SJCRH30 (cell line): ENCODE measurements around the gene PLAAT3. TPM values are rescaled to one million over a fixed set of nuclear protein-coding genes. Genes with fewer than 3 reads are reported as not detected.
"Not testable (repeated sequence)": the region's sequence is repeated elsewhere in the genome, so short reads cannot be mapped to it uniquely, and the experiment has no call there.

Source experiments
- DNase-seq, 2 experiments: peaks; one replicate each; pipeline ENCODE4 v3.0.0-alpha.2; 2015 to 2020
- H3K27ac ChIP-seq: fragments of 250-450 bp; sonication (Bioruptor Pico); 2 replicates; pipeline ENCODE4 v1.5.1; 2020; ENCODE audit warnings: mild to moderate bottlenecking, moderate library complexity
- H3K27me3 ChIP-seq: fragments of 250-450 bp; sonication (Bioruptor Pico); 2 replicates; pipeline ENCODE4 v1.5.1; 2020; ENCODE audit warnings: mild to moderate bottlenecking, moderate library complexity
- H3K36me3 ChIP-seq: fragments of 250-450 bp; sonication (Bioruptor Pico); 2 replicates; pipeline ENCODE4 v1.5.1; 2020; ENCODE audit warnings: mild to moderate bottlenecking, moderate library complexity
- H3K4me1 ChIP-seq: fragments of 250-450 bp; sonication (Bioruptor Pico); 2 replicates; pipeline ENCODE4 v1.5.1; 2020; ENCODE audit warnings: mild to moderate bottlenecking, moderate library complexity
- H3K4me3 ChIP-seq: fragments of 250-450 bp; sonication (Bioruptor Pico); 2 replicates; pipeline ENCODE4 v1.5.1; 2020; ENCODE audit warnings: mild to moderate bottlenecking, moderate library complexity
- H3K9me3 ChIP-seq: fragments of 250-450 bp; sonication (Bioruptor Pico); replicated peaks from 2 replicates; pipeline ENCODE4 v1.5.1; 2020; ENCODE audit warnings: mild to moderate bottlenecking, moderate library complexity
- total RNA-seq: library from RNA; depleted of rRNA; stranded (reverse); fragments of >200 nt; shearing (Covaris generic); gene quantifications from 2 replicates; pipeline ENCODE4 v1.2.3, GENCODE V29; 2014

PLAAT3 gene
- total RNA-seq, 1 experiment from 2014 or later, result 7.7 TPM

- H3K27me3 ChIP-seq, result no peaks in the 10 kb centered on the region
- H3K4me1 ChIP-seq, result peaks cover 3% of the 10 kb centered on the region; the same call in 1 of the 2 replicates
- DNase-seq, result no peak
- no peaks in the 10 kb centered on the region for H3K36me3 ChIP-seq
- H3K27ac ChIP-seq, result no peak overlapping the region
- H3K9me3 ChIP-seq, result no peaks in the 10 kb centered on the region
- H3K4me3 ChIP-seq, result no peak overlapping the region
Observed at GRCh38 chr11:63548178-63548577, 66.1 kb downstream of the PLAAT3 start.

- Histone ChIP-seq H3K36me3 (no peaks in the 10 kb centered on the region), H3K27me3 (no peaks in the 10 kb centered on the region), H3K4me3 (no peak overlapping the region), H3K9me3 (no peaks in the 10 kb centered on the region), H3K4me1 (peaks cover 3% of the 10 kb centered on the region; the same call in 1 of the 2 replicates), H3K27ac (no peak overlapping the region)
- DNase-seq, result no peak
Observed at GRCh38 chr11:63547061-63547460, 67.2 kb downstream of the PLAAT3 start.

- Histone ChIP-seq H3K36me3 (no peaks in the 10 kb centered on the region), H3K9me3 (no peaks in the 10 kb centered on the region), H3K27me3 (no peaks in the 10 kb centered on the region), H3K4me3 (no peak overlapping the region), H3K27ac (no peak overlapping the region), H3K4me1 (no peaks in the 10 kb centered on the region)
- no peak for DNase-seq
Observed at GRCh38 chr11:63543711-63544110, 70.5 kb downstream of the PLAAT3 start.

GRCh38 chr11:63542506-63542905, 71.7 kb downstream of the PLAAT3 start:
- H3K4me3 ChIP-seq, DNase-seq, H3K27ac ChIP-seq, H3K27me3 ChIP-seq, H3K4me1 ChIP-seq, H3K9me3 ChIP-seq, H3K36me3 ChIP-seq: not testable (repeated sequence)

GRCh38 chr11:63537293-63538101, 76.7 kb downstream of the PLAAT3 start:
- no peak for DNase-seq
- no peak overlapping the region for H3K4me3 ChIP-seq
- H3K4me1 ChIP-seq, result no peaks in the 10 kb centered on the region
- H3K27ac ChIP-seq, result no peak overlapping the region
- H3K27me3 ChIP-seq, result no peaks in the 10 kb centered on the region
- no peaks in the 10 kb centered on the region for H3K36me3 ChIP-seq
- H3K9me3 ChIP-seq, result no peaks in the 10 kb centered on the region

GRCh38 chr11:63536669-63537292, 77.5 kb downstream of the PLAAT3 start, which contains the start of gene PLAAT4:
Gene PLAAT4 (plus strand): TSS chr11:63536808. CDS start chr11:63536869, 61 bp downstream.
- no peaks in the 10 kb centered on the region for H3K36me3 ChIP-seq
- H3K4me3 ChIP-seq, result no peak within 1 kb of the TSS
- H3K27me3 ChIP-seq, result no peaks in the 10 kb centered on the region
- H3K27ac ChIP-seq, result no peak within 1 kb of the TSS
- DNase-seq, result peak in 1 of 2 experiments; percentile 15
- no peaks in the 10 kb centered on the region for H3K4me1 ChIP-seq
- no peaks in the 10 kb centered on the region for H3K9me3 ChIP-seq

GRCh38 chr11:63535734-63536133, 78.5 kb downstream of the PLAAT3 start:
- DNase-seq, result no peak
- Histone ChIP-seq H3K4me1 (peaks cover 5% of the 10 kb centered on the region; the same call in 1 of the 2 replicates), H3K9me3 (no peaks in the 10 kb centered on the region), H3K36me3 (no peaks in the 10 kb centered on the region), H3K27me3 (no peaks in the 10 kb centered on the region), H3K27ac (no peak overlapping the region), H3K4me3 (no peak overlapping the region)

GRCh38 chr11:63534895-63535461, 79.3 kb downstream of the PLAAT3 start:
- no peak overlapping the region for H3K4me3 ChIP-seq

GRCh38 chr11:63534076-63534475, 80.2 kb downstream of the PLAAT3 start:
- Histone ChIP-seq H3K4me1 (peaks cover 5% of the 10 kb centered on the region; the same call in 1 of the 2 replicates), H3K27ac (no peak overlapping the region), H3K4me3 (no peak overlapping the region), H3K36me3 (no peaks in the 10 kb centered on the region), H3K27me3 (no peaks in the 10 kb centered on the region), H3K9me3 (no peaks in the 10 kb centered on the region)
- DNase-seq, result no peak

More at GRCh38 chr11:63534895-63535461, 79.3 kb downstream of the PLAAT3 start:
- Histone ChIP-seq H3K9me3 (no peaks in the 10 kb centered on the region), H3K27ac (no peak overlapping the region), H3K36me3 (no peaks in the 10 kb centered on the region), H3K4me1 (peaks cover 5% of the 10 kb centered on the region; the same call in 1 of the 2 replicates), H3K27me3 (no peaks in the 10 kb centered on the region)
- no peak for DNase-seq

- no peaks in the 10 kb centered on the region for H3K27me3 ChIP-seq
- no peak overlapping the region for H3K4me3 ChIP-seq
- no peak for DNase-seq
- no peaks in the 10 kb centered on the region for H3K36me3 ChIP-seq
- H3K4me1 ChIP-seq, result peaks cover 5% of the 10 kb centered on the region; the same call in 1 of the 2 replicates
- H3K27ac ChIP-seq, result no peak overlapping the region
- no peaks in the 10 kb centered on the region for H3K9me3 ChIP-seq
Observed at GRCh38 chr11:63532799-63533475, 81.3 kb downstream of the PLAAT3 start.

GRCh38 chr11:63532117-63532516, 82.1 kb downstream of the PLAAT3 start:
- no peaks in the 10 kb centered on the region for H3K36me3 ChIP-seq
- no peak overlapping the region for H3K4me3 ChIP-seq
- no peaks in the 10 kb centered on the region for H3K27me3 ChIP-seq
- no peaks in the 10 kb centered on the region for H3K9me3 ChIP-seq
- no peak for DNase-seq
- H3K27ac ChIP-seq, result no peak overlapping the region
- H3K4me1 ChIP-seq, result peaks cover 5% of the 10 kb centered on the region

GRCh38 chr11:63531074-63531792, 83.0 kb downstream of the PLAAT3 start:
- H3K27ac ChIP-seq, H3K4me1 ChIP-seq: not testable (repeated sequence)
- peak; percentile 25 to 48 for DNase-seq

GRCh38 chr11:63530021-63530420, 84.2 kb downstream of the PLAAT3 start:
- H3K27me3 ChIP-seq, result no peaks in the 10 kb centered on the region
- no peak overlapping the region for H3K27ac ChIP-seq
- peaks cover 5% of the 10 kb centered on the region for H3K4me1 ChIP-seq
- no peak for DNase-seq
- no peaks in the 10 kb centered on the region for H3K9me3 ChIP-seq
- H3K4me3 ChIP-seq, result no peak overlapping the region
- H3K36me3 ChIP-seq, result no peaks in the 10 kb centered on the region

More at GRCh38 chr11:63531074-63531792, 83.0 kb downstream of the PLAAT3 start:
- not testable (repeated sequence) for H3K36me3 ChIP-seq, H3K4me3 ChIP-seq, H3K9me3 ChIP-seq, H3K27me3 ChIP-seq

- not testable (repeated sequence) for H3K4me3 ChIP-seq, H3K9me3 ChIP-seq, DNase-seq, H3K36me3 ChIP-seq, H3K27me3 ChIP-seq, H3K4me1 ChIP-seq, H3K27ac ChIP-seq
Observed at GRCh38 chr11:63529373-63529772, 84.9 kb downstream of the PLAAT3 start.
